Fibroblast of pulmonary artery (primary cell): ENCODE data around the gene DRG2.

Experiments
- DNase-seq: peaks from one replicate; pipeline ENCODE4 v3.0.0-alpha.2; 2010; ENCODE audit warnings: low read depth
- H3K4me3 ChIP-seq: replicated peaks from 2 replicates; pipeline ENCODE4 v1.5.1; 2011; ENCODE audit warnings: low read depth, mild to moderate bottlenecking, control low read depth, low read length, moderate library complexity
- CTCF ChIP-seq: IDR thresholded peaks from 2 replicates; pipeline ENCODE4 v1.5.1; 2011; ENCODE audit warnings: mild to moderate bottlenecking, control low read depth, low read length, inconsistent platforms; ENCODE audit errors: missing control alignments

DRG2 gene

GRCh38 chr17:18094409-18094807, 6.7 kb downstream of the DRG2 start:
- H3K4me3 ChIP-seq: no peak overlapping the region
- no peak for TF ChIP-seq CTCF
- no peak for DNase-seq

- no peak for TF ChIP-seq CTCF
- DNase-seq: no peak
- no peak overlapping the region for H3K4me3 ChIP-seq
Measured at GRCh38 chr17:18099516-18099915, 11.8 kb downstream of the DRG2 start.

- H3K4me3 ChIP-seq: no peak overlapping the region
- TF ChIP-seq CTCF: no peak
- no peak for DNase-seq
Measured at GRCh38 chr17:18100616-18101015, 12.9 kb downstream of the DRG2 start.

GRCh38 chr17:18101828-18102227, 14.1 kb downstream of the DRG2 start:
- no peak overlapping the region for H3K4me3 ChIP-seq
- DNase-seq: no peak
- TF ChIP-seq CTCF: no peak

- no peak overlapping the region for H3K4me3 ChIP-seq
- DNase-seq: no peak
- TF ChIP-seq CTCF: no peak
Measured at GRCh38 chr17:18102640-18103039, 14.9 kb downstream of the DRG2 start.

GRCh38 chr17:18105027-18105426, 17.3 kb downstream of the DRG2 start:
- TF ChIP-seq CTCF: no peak
- DNase-seq: no peak
- H3K4me3 ChIP-seq: no peak overlapping the region

- no peak for DNase-seq
- no peak for TF ChIP-seq CTCF
- H3K4me3 ChIP-seq: no peak overlapping the region
Measured at GRCh38 chr17:18105595-18105994, 17.8 kb downstream of the DRG2 start.
